Nephron (organoid): ENCODE results near the gene ALLC.
A peak's percentile ranks its signal among the peaks of the same experiment; 100 is the strongest.

Experiments used
- H3K27ac Mint-ChIP-seq, 3 experiments: 2 replicates each; pipeline ENCODE4 v1.8.0; 2020; ENCODE audit warnings: mixed read lengths in 3 of 3, mild to moderate bottlenecking in 2 of 3, moderate library complexity in 1 of 3
- H3K27me3 Mint-ChIP-seq: 2 replicates; pipeline ENCODE4 v1.8.0; 2021; ENCODE audit warnings: low read depth, mild to moderate bottlenecking, moderate library complexity, mixed read lengths
- H3K36me3 Mint-ChIP-seq: 2 replicates; pipeline ENCODE4 v1.8.0; 2020; ENCODE audit warnings: low read depth, mixed read lengths
- H3K4me1 Mint-ChIP-seq: 2 replicates; pipeline ENCODE4 v1.8.0; 2020; ENCODE audit warnings: mixed read lengths
- H3K4me3 Mint-ChIP-seq, 3 experiments: 2 replicates each; pipeline ENCODE4 v1.8.0; 2020; ENCODE audit warnings: mild to moderate bottlenecking in 3 of 3, mixed read lengths in 3 of 3, moderate library complexity in 2 of 3
- H3K9me3 Mint-ChIP-seq: 2 replicates; pipeline ENCODE4 v1.8.0; 2020; ENCODE audit warnings: mixed read lengths
- CTCF ChIP-seq, 3 experiments: fragments of 200-600 bp; sonication (generic); IDR thresholded peaks; one replicate each; pipeline ENCODE4 v1.5.0; 2021; ENCODE audit warnings: antibody characterized with exemption in 3 of 3; ENCODE audit not compliant: unreplicated experiment in 3 of 3

Gene ALLC

GRCh38 chr2:3626118-3626811 lies 31.7 kb upstream of the ALLC start:
- Mint-ChIP-seq H3K27ac (peak overlapping the region in 1 of 3 experiments; percentile 67), H3K4me3 (no peak overlapping the region), H3K36me3 (no peaks in the 10 kb centered on the region), H3K27me3 (peaks cover 4% of the 10 kb centered on the region), H3K9me3 (peaks cover 7% of the 10 kb centered on the region), H3K4me1 (no peaks in the 10 kb centered on the region)
- no peak for TF ChIP-seq CTCF (IDR thresholded peaks at IDR 0.05; ENCODE audit: unreplicated experiment in 3 of 3)

DNA sequence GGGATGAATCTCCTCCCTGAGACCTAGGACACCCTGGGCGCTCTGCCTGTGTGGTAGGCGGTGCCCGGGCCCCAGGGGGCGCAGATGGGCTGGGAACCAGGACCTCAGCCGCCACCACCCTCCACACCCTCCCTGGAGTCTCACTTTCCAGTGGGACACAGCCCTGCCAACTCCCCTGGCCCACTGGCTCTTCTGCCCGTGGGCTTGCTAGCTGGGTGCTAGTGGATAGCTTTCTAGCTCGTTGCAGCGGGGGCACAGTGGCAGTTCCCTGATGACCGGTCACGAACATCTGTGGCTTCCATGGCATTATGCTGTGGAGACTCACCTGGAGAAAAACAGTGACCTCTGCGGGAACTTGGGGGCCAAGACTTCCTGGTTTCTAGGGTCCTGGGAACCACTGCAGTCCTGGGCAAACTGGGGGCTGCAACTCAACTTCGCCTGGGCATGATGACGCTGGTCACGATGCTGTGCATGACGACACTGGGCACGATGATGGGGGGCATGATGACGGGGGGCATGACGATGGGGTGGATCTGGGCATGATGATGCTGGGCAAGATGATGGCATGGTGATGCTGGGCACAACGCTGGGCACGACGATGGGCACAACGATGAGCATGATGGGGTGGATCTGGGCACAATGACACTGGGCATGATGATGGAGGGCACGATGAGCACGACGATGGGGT lies 31.0 kb upstream of the ALLC start:
- H3K4me3 Mint-ChIP-seq = no peak overlapping the region
- no peaks in the 10 kb centered on the region for H3K36me3 Mint-ChIP-seq
- H3K4me1 Mint-ChIP-seq = no peaks in the 10 kb centered on the region
- peaks cover 4% of the 10 kb centered on the region for H3K27me3 Mint-ChIP-seq
- no peak for TF ChIP-seq CTCF (IDR thresholded peaks at IDR 0.05; ENCODE audit: unreplicated experiment in 3 of 3)
- H3K9me3 Mint-ChIP-seq = peaks cover 7% of the 10 kb centered on the region
- H3K27ac Mint-ChIP-seq = peak overlapping the region in 1 of 3 experiments; percentile 67

DNA sequence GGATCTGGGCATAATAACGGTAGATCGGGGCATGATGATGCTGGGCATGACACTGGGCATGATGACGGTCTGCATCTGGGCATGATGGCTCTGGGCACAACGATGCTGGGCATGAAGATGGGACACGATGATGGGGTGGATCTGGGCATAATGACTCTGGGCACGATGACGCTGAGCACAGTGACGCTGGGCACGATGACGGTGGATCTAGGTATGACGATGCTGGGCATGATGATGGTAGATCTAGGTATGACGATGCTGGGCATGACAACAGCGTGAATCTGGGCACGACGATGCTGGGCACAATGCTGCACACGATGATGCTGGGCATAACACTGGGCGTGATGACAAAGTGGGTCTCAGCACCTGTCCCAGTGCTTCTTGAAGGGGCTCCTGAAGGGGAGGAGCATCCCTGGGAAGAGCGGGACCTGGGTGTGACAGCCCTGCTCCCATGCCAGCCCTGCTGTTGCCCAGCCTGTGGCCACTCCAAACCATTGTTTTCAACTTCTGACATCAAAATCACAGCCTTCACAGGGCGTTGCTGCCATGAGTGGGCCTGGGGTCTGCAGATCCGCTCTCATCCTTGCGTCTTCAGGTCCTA lies 30.4 kb upstream of the ALLC start:
- no peak for TF ChIP-seq CTCF (IDR thresholded peaks at IDR 0.05; ENCODE audit: unreplicated experiment in 3 of 3)
- no peak overlapping the region for H3K27ac Mint-ChIP-seq
- peaks cover 7% of the 10 kb centered on the region for H3K9me3 Mint-ChIP-seq

DNA sequence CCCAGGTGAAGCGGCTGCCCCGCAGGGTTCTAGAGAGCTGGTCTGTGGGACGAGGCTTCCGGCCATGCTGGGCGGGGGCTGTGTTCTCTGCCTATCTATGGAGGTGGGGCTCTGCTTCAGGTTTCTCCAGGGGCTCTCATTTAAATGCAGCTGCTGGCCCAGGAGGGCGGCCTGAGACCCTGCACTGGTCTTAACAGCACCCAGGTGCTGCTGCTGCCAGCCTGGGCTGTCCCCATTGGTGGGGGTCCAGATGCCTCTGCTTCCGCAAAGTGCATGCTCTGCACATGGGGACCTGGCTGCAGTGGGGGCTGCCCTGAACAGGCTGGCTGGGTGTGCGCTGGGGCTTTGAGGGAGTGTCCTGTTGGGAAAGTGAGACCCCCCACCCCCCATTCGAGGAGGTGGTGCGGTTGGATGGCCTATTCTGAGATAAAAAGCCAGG lies 29.7 kb upstream of the ALLC start:
- Mint-ChIP-seq H3K9me3 (peaks cover 4% of the 10 kb centered on the region), H3K4me3 (no peak overlapping the region), H3K27ac (no peak overlapping the region), H3K27me3 (peaks cover 4% of the 10 kb centered on the region), H3K36me3 (no peaks in the 10 kb centered on the region), H3K4me1 (no peaks in the 10 kb centered on the region)
- no peak for TF ChIP-seq CTCF (IDR thresholded peaks at IDR 0.05; ENCODE audit: unreplicated experiment in 3 of 3)

More for the DNA sequence above, 30.4 kb upstream of the ALLC start:
- Mint-ChIP-seq H3K4me3 (no peak overlapping the region), H3K36me3 (no peaks in the 10 kb centered on the region), H3K4me1 (no peaks in the 10 kb centered on the region), H3K27me3 (peaks cover 4% of the 10 kb centered on the region)

DNA sequence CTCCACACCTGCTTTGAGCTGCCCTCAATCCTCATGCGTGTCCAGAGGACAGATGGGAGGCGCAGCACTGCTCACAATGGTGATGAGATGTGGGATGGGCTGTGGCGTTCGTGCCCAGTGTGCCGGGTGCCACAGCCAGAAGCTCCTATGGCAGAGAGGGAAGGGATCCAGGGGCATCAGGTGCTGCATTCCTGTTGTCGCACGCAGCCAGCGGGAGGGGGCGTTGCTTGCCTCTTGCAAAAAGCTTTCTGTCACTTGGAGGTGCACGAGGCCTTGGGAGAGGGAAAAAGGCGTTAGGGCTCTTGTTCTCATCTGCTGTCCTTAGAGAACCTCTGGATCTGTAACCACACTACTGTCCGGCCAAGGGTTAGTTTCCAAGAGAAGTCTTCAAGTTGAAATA lies 29.2 kb upstream of the ALLC start:
- peak in 1 of 3 experiments; percentile 19 for TF ChIP-seq CTCF (IDR thresholded peaks at IDR 0.05; ENCODE audit: unreplicated experiment in 3 of 3)
- Mint-ChIP-seq H3K9me3 (no peaks in the 10 kb centered on the region), H3K4me3 (no peak overlapping the region), H3K36me3 (no peaks in the 10 kb centered on the region), H3K4me1 (no peaks in the 10 kb centered on the region), H3K27me3 (peaks cover 4% of the 10 kb centered on the region), H3K27ac (no peak overlapping the region)
